GM23248 (cell line): ENCODE data around the gene CEBPB. TPM values are rescaled to one million over a fixed set of nuclear protein-coding genes. Genes with fewer than 3 reads are reported as not detected.
A peak's percentile ranks its signal among the peaks of the same experiment; 100 is the strongest.

Experiments
- DNase-seq: peaks from one replicate; pipeline ENCODE4 v3.0.0-alpha.2; 2015
- H2AFZ ChIP-seq: fragments of 200-600 bp; sonication (generic); 2 replicates; pipeline ENCODE4 v1.6.1; 2016; ENCODE audit warnings: antibody characterized with exemption
- H3F3A ChIP-seq: fragments of 200-600 bp; sonication (generic); 2 replicates; pipeline ENCODE4 v1.6.1; 2016; ENCODE audit warnings: mild to moderate bottlenecking, antibody characterized with exemption, mixed run types; ENCODE audit not compliant: insufficient read depth
- H3K27ac ChIP-seq: fragments of 200-600 bp; sonication (generic); 2 replicates; pipeline ENCODE4 v1.5.1; 2016; ENCODE audit warnings: mild to moderate bottlenecking
- H3K27me3 ChIP-seq: fragments of 200-600 bp; sonication (generic); replicated peaks from 2 replicates; pipeline ENCODE4 v1.6.1; 2016; ENCODE audit warnings: mild to moderate bottlenecking; ENCODE audit not compliant: insufficient read depth
- H3K36me3 ChIP-seq: fragments of 200-600 bp; sonication (generic); 2 replicates; pipeline ENCODE4 v1.6.1; 2016; ENCODE audit warnings: low read depth, mild to moderate bottlenecking
- H3K4me1 ChIP-seq: fragments of 200-600 bp; sonication (generic); 2 replicates; pipeline ENCODE4 v1.6.1; 2016; ENCODE audit warnings: mild to moderate bottlenecking; ENCODE audit not compliant: insufficient read depth
- H3K4me2 ChIP-seq: fragments of 200-600 bp; sonication (generic); one replicate; pipeline ENCODE4 v1.6.1; 2016; ENCODE audit warnings: mild to moderate bottlenecking; ENCODE audit not compliant: unreplicated experiment
- H3K4me3 ChIP-seq: fragments of 200-600 bp; sonication (generic); 2 replicates; pipeline ENCODE4 v1.5.1; 2016; ENCODE audit warnings: mild to moderate bottlenecking
- H3K79me2 ChIP-seq: fragments of 200-600 bp; sonication (generic); 2 replicates; pipeline ENCODE4 v1.6.1; 2016; ENCODE audit warnings: mild to moderate bottlenecking; ENCODE audit not compliant: insufficient read depth
- H3K9ac ChIP-seq: fragments of 200-600 bp; sonication (generic); 2 replicates; pipeline ENCODE4 v1.6.1; 2016; ENCODE audit warnings: mild to moderate bottlenecking
- H3K9me2 ChIP-seq: fragments of 200-600 bp; sonication (generic); 2 replicates; pipeline ENCODE4 v1.6.1; 2016; ENCODE audit warnings: mixed run types, mild to moderate bottlenecking, moderate library complexity; ENCODE audit not compliant: insufficient read depth
- H3K9me3 ChIP-seq: fragments of 200-600 bp; sonication (generic); one replicate; pipeline ENCODE4 v1.6.1; 2017; ENCODE audit warnings: low read depth
- H4K20me1 ChIP-seq: fragments of 200-600 bp; sonication (generic); 2 replicates; pipeline ENCODE4 v1.6.0; 2016; ENCODE audit not compliant: insufficient read depth
- EZH2 ChIP-seq: fragments of 200-600 bp; sonication (generic); IDR thresholded peaks from 2 replicates; pipeline ENCODE4 v1.6.1; 2018; ENCODE audit warnings: antibody characterized with exemption, mild to moderate bottlenecking; ENCODE audit not compliant: insufficient read depth, poor library complexity, severe bottlenecking
- EZH2phosphoT487 ChIP-seq: fragments of 200-600 bp; sonication (generic); IDR thresholded peaks from 2 replicates; pipeline ENCODE4 v1.6.1; 2018; ENCODE audit warnings: antibody characterized with exemption, moderate library complexity, mild to moderate bottlenecking, low read depth; ENCODE audit not compliant: insufficient read depth
- WGBS, 2 experiments: methylation state at CpG; one replicate each; pipeline ENCODE4 v1.1.6; 2015 to 2017; ENCODE audit warnings: low lambda C conversion rate in 2 of 2, low coverage in 1 of 2; ENCODE audit errors: missing lambda C conversion rate in 2 of 2; 5-methylcytosine and 5-hydroxymethylcytosine counted together
- in situ Hi-C: fragments of 300-500 bp; cut with MboI; formaldehyde crosslinking; loops from 2 replicates; pipeline ENCODE4 v1.15.0; 2020
- polyA plus RNA-seq: library from polyadenylated mRNA; unstranded; fragments of >200 nt; fragmentation: Nextera tagmentation; extraction: Ambion mirVana; gene quantifications from 2 replicates; pipeline ENCODE4 v1.2.1, GENCODE V29; 2016
- total RNA-seq: library from RNA; depleted of rRNA; stranded (reverse); fragments of >200 nt; shearing (Covaris generic); gene quantifications from 2 replicates; pipeline ENCODE4 v1.2.3, GENCODE V29; 2014

Gene CEBPB
- total and polyA plus RNA-seq, 2 experiments from 2014 or later = 47.1 to 73.8 TPM

GRCh38 chr20:50193836-50194421, 3.3 kb downstream of the CEBPB start:
- Histone ChIP-seq H3K79me2 (peaks cover 39% of the 10 kb centered on the region), H2AFZ (no peak overlapping the region), H3K9me3 (no peaks in the 10 kb centered on the region), H3K4me1 (peaks cover 12% of the 10 kb centered on the region), H3K27me3 (no peaks in the 10 kb centered on the region), H3F3A (peaks cover 38% of the 10 kb centered on the region), H3K4me3 (peak overlapping the region; percentile 92), H3K9ac (peak overlapping the region; percentile 99), H3K27ac (peak overlapping the region; percentile 98), H3K4me2 (peak overlapping the region; percentile 99), H4K20me1 (no peaks in the 10 kb centered on the region), H3K36me3 (peaks cover 23% of the 10 kb centered on the region; the same call in 1 of the 2 replicates), H3K9me2 (no peaks in the 10 kb centered on the region)
- TF ChIP-seq EZH2phosphoT487 = no peak
- TF ChIP-seq EZH2 = no peak
- in situ Hi-C loops = loop anchor here (25.0 kb wide), 1 partner anchor 543 kb away; the partner anchor contains the start of gene PARD6B
- peak; percentile 54 for DNase-seq
- WGBS, 2 experiments = 3 to 5% methylated on average over 16 of the region's 16 CpGs

GRCh38 chr20:50194422-50194830, 3.8 kb downstream of the CEBPB start:
- 58 to 68% methylated on average over 7 of the region's 7 CpGs for WGBS, 2 experiments
- peak overlapping the region; percentile 99 for H3K4me2 ChIP-seq
- peak overlapping the region; percentile 98 for H3K27ac ChIP-seq

GRCh38 chr20:50194831-50195523, 4.3 kb downstream of the CEBPB start:
- in situ Hi-C loops = loop anchor here (25.0 kb wide), 1 partner anchor 542 kb away; the partner anchor contains the start of gene PARD6B
- H3F3A ChIP-seq = peaks cover 44% of the 10 kb centered on the region
- TF ChIP-seq EZH2 (no peak), EZH2phosphoT487 (no peak)
- H3K9ac ChIP-seq = peak overlapping the region; percentile 99
- peaks cover 39% of the 10 kb centered on the region for H3K79me2 ChIP-seq
- H3K9me2 ChIP-seq = no peaks in the 10 kb centered on the region
- no peak for DNase-seq
- peaks cover 12% of the 10 kb centered on the region for H3K4me1 ChIP-seq
- 73 to 75% methylated on average over 8 of the region's 8 CpGs for WGBS, 2 experiments
- H3K4me3 ChIP-seq = peak overlapping the region; percentile 92
- no peaks in the 10 kb centered on the region for H3K27me3 ChIP-seq
- peak overlapping the region; percentile 99 for H3K4me2 ChIP-seq
- H4K20me1 ChIP-seq = no peaks in the 10 kb centered on the region
- no peak overlapping the region for H2AFZ ChIP-seq
- peak overlapping the region; percentile 98 for H3K27ac ChIP-seq
- H3K9me3 ChIP-seq = no peaks in the 10 kb centered on the region
- H3K36me3 ChIP-seq = peaks cover 31% of the 10 kb centered on the region; the same call in 1 of the 2 replicates

More at GRCh38 chr20:50194422-50194830, 3.8 kb downstream of the CEBPB start:
- Histone ChIP-seq H3F3A (peaks cover 43% of the 10 kb centered on the region), H3K4me3 (peak overlapping the region; percentile 92), H3K27me3 (no peaks in the 10 kb centered on the region), H3K36me3 (peaks cover 25% of the 10 kb centered on the region; the same call in 1 of the 2 replicates), H3K9me2 (no peaks in the 10 kb centered on the region), H3K4me1 (peaks cover 12% of the 10 kb centered on the region), H3K9ac (peak overlapping the region; percentile 99), H2AFZ (no peak overlapping the region), H4K20me1 (no peaks in the 10 kb centered on the region), H3K9me3 (no peaks in the 10 kb centered on the region), H3K79me2 (peaks cover 39% of the 10 kb centered on the region)
- in situ Hi-C loops = loop anchor here (25.0 kb wide), 1 partner anchor 543 kb away; the partner anchor contains the start of gene PARD6B
- TF ChIP-seq EZH2 (no peak), EZH2phosphoT487 (no peak)
- DNase-seq = peak; percentile 53

DNA sequence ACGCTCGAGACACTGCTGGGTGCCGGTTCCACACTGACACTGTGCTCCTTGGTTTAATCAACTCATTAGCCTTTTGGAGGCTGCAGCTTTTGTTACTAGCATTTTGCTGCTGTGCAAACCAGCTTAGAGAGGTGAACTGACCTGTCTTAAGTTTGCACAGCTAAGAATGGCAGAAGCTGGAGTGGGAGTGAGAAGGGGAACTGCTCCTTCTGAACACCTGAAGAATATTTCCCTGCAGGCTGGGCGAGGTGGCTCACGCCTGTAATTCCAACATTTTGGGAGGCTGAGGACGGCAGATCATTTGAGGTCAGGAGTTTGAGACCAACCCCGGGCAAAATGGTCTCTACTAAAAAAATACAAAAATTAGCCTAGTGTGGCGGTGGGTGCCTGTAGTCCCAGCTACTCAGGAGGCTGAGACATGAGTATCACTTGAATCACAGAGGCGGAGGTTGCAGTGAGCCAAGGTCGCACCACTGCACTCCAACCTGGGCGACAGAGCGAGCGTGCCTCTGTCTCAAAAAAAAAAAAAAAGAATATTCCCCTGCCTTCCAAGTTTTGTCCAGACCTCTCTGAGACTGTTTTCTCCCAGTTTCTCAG, 5.0 kb downstream of the CEBPB start:
- no peaks in the 10 kb centered on the region for H4K20me1 ChIP-seq
- H3K79me2 ChIP-seq = peaks cover 39% of the 10 kb centered on the region
- H3K36me3 ChIP-seq = peaks cover 31% of the 10 kb centered on the region; the same call in 1 of the 2 replicates
- no peak for TF ChIP-seq EZH2
- TF ChIP-seq EZH2phosphoT487 = no peak
- 82 to 88% methylated on average over 13 of the region's 13 CpGs for WGBS, 2 experiments
- peaks cover 44% of the 10 kb centered on the region for H3F3A ChIP-seq
- in situ Hi-C loops = loop anchor here (25.0 kb wide), 1 partner anchor 542 kb away; the partner anchor contains the start of gene PARD6B
- H3K4me3 ChIP-seq = no peak overlapping the region
- no peaks in the 10 kb centered on the region for H3K9me3 ChIP-seq
- no peak for DNase-seq
- H2AFZ ChIP-seq = no peak overlapping the region
- H3K27me3 ChIP-seq = no peaks in the 10 kb centered on the region
- peak overlapping the region; percentile 98 for H3K27ac ChIP-seq
- H3K4me2 ChIP-seq = no peak overlapping the region
- H3K9ac ChIP-seq = peak overlapping the region; percentile 19; the same call in 1 of the 2 replicates
- no peaks in the 10 kb centered on the region for H3K9me2 ChIP-seq
- peaks cover 12% of the 10 kb centered on the region for H3K4me1 ChIP-seq
